Stimulated activated effector memory CD8-positive, alpha-beta T cell treated with anti-CD3 and anti-CD28 coated beads, Interleukin-12 subunit alpha, Interleukin-12 subunit beta, amount 100 ng/mL, for 72 hours (primary cell): Measurements from ENCODE around the gene LORICRIN.
A peak's percentile ranks its signal among the peaks of the same experiment; 100 is the strongest.

Experiments used
- ATAC-seq: fragments of 150-1000 bp; cut with Tn5 transposase; 2 replicates; pipeline ENCODE4 v1.10.0; 2021
- DNase-seq, 2 donors: peaks; one replicate each; pipeline ENCODE4 v3.0.0; 2021 to 2022; ENCODE audit warnings: low spot score in 2 of 2
- H3K27ac Mint-ChIP-seq: one replicate; pipeline ENCODE4 v1.8.0; 2022; ENCODE audit warnings: mild to moderate bottlenecking, mixed read lengths
- H3K36me3 Mint-ChIP-seq: one replicate; pipeline ENCODE4 v1.8.0; 2022; ENCODE audit warnings: mild to moderate bottlenecking, mixed read lengths
- H3K4me1 Mint-ChIP-seq: one replicate; pipeline ENCODE4 v1.8.0; 2022; ENCODE audit warnings: mixed read lengths
- H3K4me3 Mint-ChIP-seq: one replicate; pipeline ENCODE4 v1.8.0; 2022; ENCODE audit warnings: mild to moderate bottlenecking, mixed read lengths
- H3K9me3 Mint-ChIP-seq: one replicate; pipeline ENCODE4 v1.8.0; 2022; ENCODE audit warnings: mixed read lengths

LORICRIN gene

DNA sequence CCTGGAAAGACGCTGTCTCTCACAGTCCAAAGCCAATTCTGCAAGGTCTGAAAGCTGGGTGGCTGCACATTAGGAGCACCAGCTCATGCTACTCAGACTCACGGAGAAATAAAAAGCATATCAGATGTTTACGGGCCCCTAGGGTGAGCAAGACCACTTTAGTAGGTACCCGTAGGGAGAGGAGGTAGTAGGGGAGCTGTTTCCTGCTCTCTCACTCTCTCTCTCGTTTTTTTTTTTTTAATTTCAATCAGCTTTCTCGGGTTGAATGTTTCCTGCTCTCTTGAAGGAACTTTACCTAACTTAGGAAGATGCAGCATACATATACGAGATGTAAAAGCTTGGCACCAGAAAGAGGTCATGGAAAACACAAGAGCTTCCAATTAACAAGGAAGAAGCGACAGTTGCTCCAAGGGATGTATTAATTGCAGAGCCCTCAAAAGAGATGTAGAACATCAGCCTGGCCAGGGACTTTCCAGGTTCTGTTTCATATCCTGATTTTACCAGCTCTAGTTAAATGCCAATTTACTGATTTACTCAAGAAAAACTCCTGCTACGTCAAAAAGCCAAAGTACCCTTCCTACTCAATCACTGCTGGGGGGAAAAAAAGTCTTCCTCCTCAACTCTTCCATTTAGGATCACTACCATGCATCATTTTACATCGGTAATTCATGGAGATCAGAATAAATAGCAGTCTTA, 3.1 kb downstream of the LORICRIN start:
- DNase-seq (no peak), ATAC-seq (no peak)
- H3K27ac Mint-ChIP-seq: no peak overlapping the region
- peaks cover 5% of the 10 kb centered on the region for H3K36me3 Mint-ChIP-seq
- H3K4me1 Mint-ChIP-seq: peaks cover 33% of the 10 kb centered on the region
- H3K4me3 Mint-ChIP-seq: peak overlapping the region; percentile 59
- H3K9me3 Mint-ChIP-seq: no peaks in the 10 kb centered on the region

- Mint-ChIP-seq H3K4me1 (peaks cover 24% of the 10 kb centered on the region), H3K36me3 (peaks cover 2% of the 10 kb centered on the region), H3K4me3 (no peak overlapping the region), H3K9me3 (no peaks in the 10 kb centered on the region), H3K27ac (no peak overlapping the region)
- no peak for ATAC-seq
- no peak for DNase-seq
Measured at GRCh38 chr1:153265457-153265856, 6.0 kb downstream of the LORICRIN start.

DNA sequence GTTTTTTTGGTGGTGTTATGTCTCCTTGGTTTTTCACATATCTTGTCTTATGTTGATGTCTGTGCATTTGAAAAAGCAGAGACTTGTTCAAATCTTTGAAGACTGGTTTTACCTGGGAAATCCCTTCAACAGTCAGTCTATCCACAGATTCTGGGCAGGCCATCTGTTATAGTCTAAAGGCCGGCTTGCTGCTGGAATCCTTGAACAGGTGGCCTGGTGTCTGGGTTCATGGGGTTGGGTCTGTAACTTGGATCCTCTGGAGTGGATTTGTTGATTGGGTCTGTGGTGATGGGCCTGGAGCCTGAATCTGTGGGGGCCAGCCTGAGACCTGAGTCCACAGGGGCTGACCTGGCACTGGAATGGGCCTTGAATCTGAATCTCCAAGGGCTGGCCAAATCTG, 12.2 kb downstream of the LORICRIN start:
- DNase-seq: no peak
- ATAC-seq: no peak
- H3K4me1 Mint-ChIP-seq: no peaks in the 10 kb centered on the region

DNA sequence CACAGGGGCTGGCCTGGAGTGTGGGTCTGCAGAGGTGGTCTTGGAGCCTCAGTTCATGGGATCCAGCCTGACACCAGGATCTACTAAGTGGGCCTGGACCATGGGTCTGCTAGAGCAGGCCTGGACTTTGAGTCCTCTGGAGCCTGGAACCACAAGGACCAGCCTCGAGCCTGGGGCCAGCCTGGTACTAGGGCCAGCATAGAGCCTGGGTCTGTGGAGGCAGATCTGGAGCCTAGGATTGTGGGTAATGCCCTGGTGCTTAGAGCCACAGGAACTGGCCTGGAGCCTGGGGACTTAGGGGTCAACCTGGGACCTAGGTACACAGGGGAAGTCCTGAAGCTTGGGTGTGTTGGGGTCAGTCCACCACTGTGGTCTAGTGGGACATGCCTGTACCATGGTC, 12.7 kb downstream of the LORICRIN start:
- H3K36me3 Mint-ChIP-seq: no peaks in the 10 kb centered on the region
- no peaks in the 10 kb centered on the region for H3K4me1 Mint-ChIP-seq
- DNase-seq (no peak), ATAC-seq (peak; percentile 16)
- no peak overlapping the region for H3K4me3 Mint-ChIP-seq
- no peak overlapping the region for H3K27ac Mint-ChIP-seq
- no peaks in the 10 kb centered on the region for H3K9me3 Mint-ChIP-seq

More for the DNA sequence above, 12.2 kb downstream of the LORICRIN start:
- Mint-ChIP-seq H3K36me3 (no peaks in the 10 kb centered on the region), H3K27ac (no peak overlapping the region), H3K9me3 (no peaks in the 10 kb centered on the region), H3K4me3 (no peak overlapping the region)

DNA sequence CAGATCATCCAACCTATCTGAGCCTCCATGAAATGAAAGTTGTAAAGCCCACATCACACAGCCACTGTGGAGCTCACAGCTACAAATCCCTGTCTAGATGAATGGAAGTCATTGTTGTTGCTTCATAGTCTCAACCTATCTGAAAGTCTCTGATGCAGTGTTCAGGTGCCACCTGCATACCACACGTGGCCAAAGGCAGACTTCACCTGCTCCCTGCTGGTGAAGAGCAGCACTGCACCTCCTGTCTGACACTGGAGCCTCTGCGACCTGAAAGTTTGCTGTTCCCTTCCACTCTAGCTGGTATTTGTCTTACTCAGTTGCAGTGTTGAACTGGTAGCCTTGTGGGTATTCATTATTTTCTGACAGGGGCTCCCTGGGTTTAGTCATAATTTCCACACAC, 18.4 kb downstream of the LORICRIN start:
- Mint-ChIP-seq H3K9me3 (no peaks in the 10 kb centered on the region), H3K4me3 (no peak overlapping the region), H3K27ac (no peak overlapping the region), H3K4me1 (no peaks in the 10 kb centered on the region), H3K36me3 (no peaks in the 10 kb centered on the region)
- no peak for DNase-seq
- ATAC-seq: peak; percentile 67

GRCh38 chr1:153288634-153289275, 29.3 kb downstream of the LORICRIN start:
- Mint-ChIP-seq H3K4me3 (no peak overlapping the region), H3K36me3 (no peaks in the 10 kb centered on the region), H3K9me3 (no peaks in the 10 kb centered on the region), H3K4me1 (peaks cover 28% of the 10 kb centered on the region), H3K27ac (no peak overlapping the region)
- DNase-seq (peak in 1 of 2 donors; percentile 60), ATAC-seq (peak; percentile 46)

DNA sequence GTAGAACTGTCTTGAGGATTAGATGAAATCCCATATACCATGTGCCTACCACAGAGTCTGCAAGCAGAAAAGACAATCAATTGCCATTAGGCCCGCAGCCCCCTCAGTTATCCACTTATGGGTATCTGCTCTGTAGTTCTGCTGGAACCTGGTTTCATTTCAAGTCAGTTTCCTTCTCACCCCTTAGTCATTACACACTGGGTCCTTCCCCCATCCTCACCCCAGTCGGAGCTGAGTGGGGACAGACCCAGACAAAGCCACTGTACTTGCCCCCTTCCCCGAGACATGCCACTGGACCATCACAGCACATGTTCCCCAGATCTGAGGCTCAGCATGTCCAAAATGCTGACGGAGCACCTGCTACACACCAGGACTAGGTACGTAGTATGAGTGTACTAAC, 32.0 kb downstream of the LORICRIN start:
- Mint-ChIP-seq H3K36me3 (no peaks in the 10 kb centered on the region), H3K4me3 (no peak overlapping the region), H3K27ac (peak overlapping the region; percentile 8), H3K4me1 (peaks cover 35% of the 10 kb centered on the region), H3K9me3 (no peaks in the 10 kb centered on the region)
- peak; percentile 86 for ATAC-seq
- DNase-seq: no peak

- DNase-seq: no peak
- Mint-ChIP-seq H3K9me3 (no peaks in the 10 kb centered on the region), H3K4me1 (peaks cover 35% of the 10 kb centered on the region), H3K4me3 (no peak overlapping the region), H3K36me3 (no peaks in the 10 kb centered on the region), H3K27ac (no peak overlapping the region)
- ATAC-seq: no peak
Measured at GRCh38 chr1:153292185-153292584, 32.7 kb downstream of the LORICRIN start.

DNA sequence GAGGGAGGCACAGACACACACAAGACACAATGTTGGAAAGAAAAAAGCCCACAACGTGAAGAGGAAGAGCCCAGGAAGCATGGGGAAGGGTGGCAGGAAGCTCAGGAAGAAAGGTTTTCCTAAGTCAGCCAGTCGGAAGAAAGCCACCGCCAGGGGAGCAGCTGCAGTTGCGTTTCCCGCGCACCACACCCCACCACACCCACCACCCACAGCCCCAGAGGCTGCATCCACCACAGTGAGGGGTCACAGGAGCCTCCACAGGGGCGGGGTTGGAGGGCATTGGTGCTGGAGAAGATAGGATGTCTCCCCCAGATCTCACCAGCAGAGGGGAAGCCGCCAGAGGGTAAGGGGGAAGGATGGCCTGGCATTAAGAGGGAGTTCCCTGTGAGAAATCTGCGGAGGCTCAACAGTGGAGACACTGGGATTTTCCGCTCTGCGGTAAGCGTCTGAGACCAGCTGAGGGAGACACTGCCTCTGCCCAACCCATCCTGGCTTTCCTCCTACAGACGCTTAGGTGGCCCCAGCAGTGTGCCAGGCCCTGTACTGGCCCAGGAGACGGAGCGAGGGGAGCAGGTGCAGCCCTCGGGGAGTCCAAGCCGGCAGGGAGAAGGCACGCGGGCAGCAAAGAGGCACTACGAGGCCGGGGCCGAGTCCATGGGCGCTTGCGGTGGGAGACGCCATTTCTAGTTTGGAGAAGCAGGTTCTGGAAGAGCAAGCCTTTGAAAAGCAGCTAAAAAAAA, 33.4 kb downstream of the LORICRIN start:
- Mint-ChIP-seq H3K4me3 (no peak overlapping the region), H3K36me3 (no peaks in the 10 kb centered on the region), H3K9me3 (no peaks in the 10 kb centered on the region), H3K27ac (no peak overlapping the region), H3K4me1 (peaks cover 35% of the 10 kb centered on the region)
- ATAC-seq (no peak), DNase-seq (no peak)

DNA sequence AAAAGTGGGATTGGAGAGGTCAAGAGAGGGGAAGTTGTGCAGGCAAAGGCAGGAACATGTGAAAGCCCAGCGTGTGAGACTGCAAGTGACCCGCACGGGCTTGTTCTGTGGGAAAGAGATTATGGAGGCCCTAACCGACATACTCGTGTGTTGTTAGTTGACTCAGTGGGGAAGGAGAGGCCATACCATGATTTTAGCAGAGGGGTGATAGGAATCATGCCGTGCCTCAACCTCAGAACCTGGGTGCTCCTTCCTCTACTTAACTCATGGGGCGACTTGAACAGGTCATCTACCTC, 33.9 kb downstream of the LORICRIN start:
- ATAC-seq (no peak), DNase-seq (no peak)
- Mint-ChIP-seq H3K36me3 (no peaks in the 10 kb centered on the region), H3K27ac (no peak overlapping the region), H3K4me1 (peaks cover 35% of the 10 kb centered on the region), H3K9me3 (no peaks in the 10 kb centered on the region), H3K4me3 (no peak overlapping the region)

- no peaks in the 10 kb centered on the region for H3K36me3 Mint-ChIP-seq
- peaks cover 35% of the 10 kb centered on the region for H3K4me1 Mint-ChIP-seq
- H3K27ac Mint-ChIP-seq: no peak overlapping the region
- no peak for ATAC-seq
- H3K4me3 Mint-ChIP-seq: no peak overlapping the region
- H3K9me3 Mint-ChIP-seq: no peaks in the 10 kb centered on the region
- DNase-seq: no peak
Measured at GRCh38 chr1:153293851-153294250, 34.4 kb downstream of the LORICRIN start.

DNA sequence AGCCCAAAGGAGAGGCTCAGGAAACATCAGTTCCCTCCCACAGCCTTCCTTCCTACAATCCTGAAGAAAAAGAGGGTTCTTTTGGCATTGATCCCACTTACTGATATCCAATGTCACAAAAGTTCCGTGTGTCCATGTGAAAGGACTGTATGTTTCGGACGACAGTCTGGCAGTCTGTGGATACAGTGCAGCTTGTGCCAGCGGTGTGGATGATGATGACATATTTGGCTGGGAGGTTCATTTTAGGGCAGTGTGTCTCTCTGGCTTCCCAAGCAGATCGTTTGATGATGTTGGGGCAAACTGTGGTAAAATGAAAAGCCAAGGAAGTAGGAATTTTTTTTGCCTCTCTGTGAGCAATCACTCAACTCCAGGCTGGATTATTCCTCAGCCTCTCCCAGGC, 42.8 kb downstream of the LORICRIN start:
- H3K27ac Mint-ChIP-seq: no peak overlapping the region
- no peaks in the 10 kb centered on the region for H3K36me3 Mint-ChIP-seq
- H3K4me1 Mint-ChIP-seq: no peaks in the 10 kb centered on the region
- H3K9me3 Mint-ChIP-seq: no peaks in the 10 kb centered on the region
- no peak for DNase-seq
- ATAC-seq: no peak
- no peak overlapping the region for H3K4me3 Mint-ChIP-seq

DNA sequence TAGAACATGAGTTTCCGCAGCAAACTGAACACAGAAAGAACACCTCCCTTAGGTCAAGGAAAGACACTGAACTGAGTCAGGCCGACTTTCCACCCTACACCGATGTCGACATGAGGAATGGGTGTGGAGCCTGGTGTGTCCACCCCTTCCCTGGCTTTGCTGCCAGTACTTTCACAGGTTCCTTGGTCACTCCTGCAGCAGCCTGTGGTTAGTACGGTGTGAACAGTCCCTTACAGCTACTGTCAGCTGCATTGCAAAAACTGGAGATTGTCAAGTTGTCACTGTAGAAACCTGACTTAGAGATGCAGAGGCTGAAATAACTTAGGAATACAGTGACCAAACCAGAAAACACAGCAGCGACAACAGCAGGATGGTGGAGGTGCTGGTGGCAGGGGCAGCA, 46.2 kb downstream of the LORICRIN start:
- no peaks in the 10 kb centered on the region for H3K4me1 Mint-ChIP-seq
- H3K4me3 Mint-ChIP-seq: no peak overlapping the region
- H3K27ac Mint-ChIP-seq: no peak overlapping the region
- no peaks in the 10 kb centered on the region for H3K36me3 Mint-ChIP-seq
- ATAC-seq: no peak
- H3K9me3 Mint-ChIP-seq: no peaks in the 10 kb centered on the region
- DNase-seq: no peak

GRCh38 chr1:153306303-153307220, 47.1 kb downstream of the LORICRIN start:
- ATAC-seq: no peak
- Mint-ChIP-seq H3K36me3 (no peaks in the 10 kb centered on the region), H3K4me3 (no peak overlapping the region), H3K9me3 (no peaks in the 10 kb centered on the region), H3K27ac (no peak overlapping the region), H3K4me1 (no peaks in the 10 kb centered on the region)
- no peak for DNase-seq

DNA sequence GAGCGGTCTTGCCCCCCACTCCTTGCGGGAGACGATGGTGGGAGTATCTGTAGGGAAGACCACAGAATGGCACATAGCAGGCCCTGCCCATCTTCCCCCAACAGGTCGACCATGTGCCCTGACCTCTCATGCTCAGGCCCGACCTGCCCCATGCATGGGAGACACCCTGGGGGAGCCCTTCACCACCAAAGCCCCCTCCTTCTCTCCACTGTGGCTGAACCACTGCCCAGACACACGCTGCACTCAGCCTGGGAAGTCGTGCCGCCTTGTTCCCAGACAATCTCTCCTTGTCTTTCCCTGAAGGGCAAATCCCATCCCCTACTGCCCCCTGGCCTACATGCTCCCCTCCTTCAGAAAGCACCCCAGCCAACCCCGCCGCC, 47.7 kb downstream of the LORICRIN start:
- Mint-ChIP-seq H3K27ac (no peak overlapping the region), H3K4me3 (no peak overlapping the region), H3K36me3 (no peaks in the 10 kb centered on the region), H3K9me3 (no peaks in the 10 kb centered on the region), H3K4me1 (no peaks in the 10 kb centered on the region)
- ATAC-seq: no peak
- no peak for DNase-seq
